Stomach (tissue), 9 donors: ENCODE results near the gene EGR2. TPM values are rescaled to one million over a fixed set of nuclear protein-coding genes. Genes with fewer than 3 reads are reported as not detected.

Experiments used
- DNase-seq, 2 donors: peaks; one replicate each; pipeline versions ENCODE4 v3.0.0 to v3.0.0-alpha.2; 2013 to 2019
- H3K27ac ChIP-seq, 5 donors: fragments of 200-600 bp in 4 of 5; sonication (generic) in 4 of 5; one replicate each; pipeline ENCODE4 v1.5.1; 2013 to 2019; ENCODE audit warnings: mild to moderate bottlenecking in 1 of 5, moderate library complexity in 1 of 5
- H3K27me3 ChIP-seq, 3 donors: fragments of 200-600 bp; sonication (generic); one replicate each; pipeline ENCODE4 v1.5.1; 2017 to 2019; ENCODE audit warnings: mixed run types in 1 of 3
- H3K36me3 ChIP-seq, 4 donors: fragments of 200-600 bp; sonication (generic); 1 replicate in 3 of 4; 2 replicates in 1 of 4; pipeline ENCODE4 v1.5.1; 2016 to 2019
- H3K4me1 ChIP-seq, 4 donors: fragments of 200-600 bp; sonication (generic); one replicate each; pipeline ENCODE4 v1.5.1; 2016 to 2019
- H3K4me3 ChIP-seq, 4 donors: fragments of 200-600 bp; sonication (generic) in 3 of 4; one replicate each; pipeline ENCODE4 v1.5.1; 2016 to 2019; ENCODE audit warnings: mild to moderate bottlenecking in 1 of 4
- H3K9me3 ChIP-seq, 4 donors: fragments of 200-600 bp; sonication (generic); one replicate each; pipeline ENCODE4 v1.5.1; 2016 to 2019
- CTCF ChIP-seq, 7 experiments: fragments of 450-650 bp in 4 of 7; fragments of 200-600 bp in 3 of 7; sonication (generic) in 3 of 7; IDR thresholded peaks; one replicate each; pipeline ENCODE4 v1.5.1; 2016 to 2019; ENCODE audit warnings: antibody characterized with exemption in 7 of 7, control low read depth in 2 of 7, mild to moderate bottlenecking in 1 of 7
- EP300 ChIP-seq: sonication (generic); formaldehyde crosslinking; IDR thresholded peaks from one replicate; pipeline ENCODE4 v1.6.1; 2017; ENCODE audit warnings: antibody characterized with exemption
- POLR2A ChIP-seq, 4 donors: fragments of 450-650 bp; IDR thresholded peaks; one replicate each; pipeline ENCODE4 v1.6.1; 2016; ENCODE audit warnings: antibody characterized with exemption in 4 of 4, control low read depth in 2 of 4, mild to moderate bottlenecking in 1 of 4, moderate library complexity in 1 of 4
- POLR2AphosphoS5 ChIP-seq, 3 donors: sonication (generic); formaldehyde crosslinking; IDR thresholded peaks; one replicate each; pipeline ENCODE4 v1.6.1; 2016; ENCODE audit warnings: antibody characterized with exemption in 3 of 3
- WGBS, 5 donors: extraction: QIAGEN DNeasy Blood & Tissue Kit in 3 of 5; methylation state at CpG; one replicate each; pipeline versions ENCODE4 v1.1.5 to v1.1.7; 2013 to 2018; 5-methylcytosine and 5-hydroxymethylcytosine counted together
- intact Hi-C: fragments of 100-400 bp; cut with DNase I; formaldehyde crosslinking; loops from one replicate; pipeline ENCODE4 v1.15.1; 2023; ENCODE audit warnings: low total_unique reads
- polyA plus RNA-seq, 3 donors: library from polyadenylated mRNA; stranded (reverse); fragments of 200-250 nt; gene quantifications; one replicate each; pipeline ENCODE4 v1.2.3, GENCODE V29; 2013
- total RNA-seq, 5 donors: library from RNA; depleted of rRNA; stranded (reverse); fragments of >200 nt; gene quantifications; one replicate each; pipeline versions ENCODE4 v1.1.0 to v1.2.3, GENCODE V29; 2014 to 2016
- donor health status: healthy with polysubstance abuse.
- donor health status: Bipolar disorder and iron deficiency.
- donor health status: healthy.

EGR2 gene
- total and polyA plus RNA-seq, 8 donors, result 0.46 to 5.8 (median 1.2) TPM; not detected in 3

- no peak overlapping the region for H3K27ac ChIP-seq
- WGBS, 5 donors, result 12 to 36% (median 20%) methylated on average over 1 of the region's 1 CpG
- no peak for TF ChIP-seq POLR2AphosphoS5 (IDR thresholded peaks at IDR 0.05)
- TF ChIP-seq POLR2A (IDR thresholded peaks at IDR 0.05), result no peak
- TF ChIP-seq CTCF (IDR thresholded peaks at IDR 0.05), result no peak
- TF ChIP-seq EP300, result no peak
- intact Hi-C loops, result no loop called here
- no peak overlapping the region for H3K4me3 ChIP-seq
- no peaks in the 10 kb centered on the region for H3K4me1 ChIP-seq
- H3K36me3 ChIP-seq, result no peaks in the 10 kb centered on the region
- peaks cover 5 to 15% (median 14%) of the 10 kb centered on the region in 4 donors for H3K9me3 ChIP-seq
- no peak for DNase-seq
- no peaks in the 10 kb centered on the region for H3K27me3 ChIP-seq
Measured at GRCh38 chr10:62842983-62843382, 26.8 kb upstream of the EGR2 start.

- no peak for TF ChIP-seq CTCF (IDR thresholded peaks at IDR 0.05)
- TF ChIP-seq EP300, result no peak
- no peak for TF ChIP-seq POLR2AphosphoS5 (IDR thresholded peaks at IDR 0.05)
- TF ChIP-seq POLR2A (IDR thresholded peaks at IDR 0.05), result no peak
- Histone ChIP-seq H3K27ac (no peak overlapping the region), H3K4me1 (no peaks in the 10 kb centered on the region), H3K27me3 (no peaks in the 10 kb centered on the region), H3K36me3 (no peaks in the 10 kb centered on the region), H3K4me3 (no peak overlapping the region), H3K9me3 (no peaks in the 10 kb centered on the region)
- 69 to 81% (median 73%) methylated on average over 2 of the region's 2 CpGs for WGBS, 5 donors
- intact Hi-C loops, result no loop called here
- DNase-seq, result no peak
Measured at GRCh38 chr10:62839590-62839989, 23.4 kb upstream of the EGR2 start.

- Histone ChIP-seq H3K4me3 (no peak overlapping the region), H3K4me1 (no peaks in the 10 kb centered on the region), H3K9me3 (no peaks in the 10 kb centered on the region), H3K27ac (no peak overlapping the region), H3K36me3 (no peaks in the 10 kb centered on the region), H3K27me3 (no peaks in the 10 kb centered on the region)
- WGBS, 5 donors, result 32 to 51% (median 40%) methylated on average over 2 of the region's 2 CpGs
- TF ChIP-seq POLR2A (IDR thresholded peaks at IDR 0.05), result no peak
- no peak for TF ChIP-seq EP300
- no peak for TF ChIP-seq CTCF (IDR thresholded peaks at IDR 0.05)
- TF ChIP-seq POLR2AphosphoS5 (IDR thresholded peaks at IDR 0.05), result no peak
- no peak for DNase-seq
- intact Hi-C loops, result no loop called here
Measured at GRCh38 chr10:62831346-62831745, 15.2 kb upstream of the EGR2 start.

GRCh38 chr10:62830679-62831078, 14.5 kb upstream of the EGR2 start:
- WGBS, 5 donors, result 38 to 73% (median 56%) methylated on average over 4 of the region's 4 CpGs
- no peak overlapping the region for H3K4me3 ChIP-seq
- H3K4me1 ChIP-seq, result no peaks in the 10 kb centered on the region
- TF ChIP-seq POLR2A (IDR thresholded peaks at IDR 0.05) (no peak), EP300 (no peak), CTCF (IDR thresholded peaks at IDR 0.05) (no peak), POLR2AphosphoS5 (IDR thresholded peaks at IDR 0.05) (no peak)
- no peaks in the 10 kb centered on the region for H3K36me3 ChIP-seq
- intact Hi-C loops, result no loop called here
- H3K27me3 ChIP-seq, result no peaks in the 10 kb centered on the region
- H3K9me3 ChIP-seq, result no peaks in the 10 kb centered on the region
- DNase-seq, result peak in 1 of 2 donors; percentile 7
- no peak overlapping the region for H3K27ac ChIP-seq
